Brain microvascular endothelial cell (primary cell): ENCODE data around the gene NME8.

Experiments used
- DNase-seq: peaks from one replicate; pipeline ENCODE4 v3.0.0-alpha.2; 2020
- H3K27ac ChIP-seq: fragments of 250-450 bp; sonication (Bioruptor Pico); 2 replicates; pipeline ENCODE4 v1.5.1; 2020; ENCODE audit warnings: mild to moderate bottlenecking, moderate library complexity
- H3K27me3 ChIP-seq: fragments of 250-450 bp; sonication (Bioruptor Pico); replicated peaks from 2 replicates; pipeline ENCODE4 v1.5.1; 2020; ENCODE audit warnings: mild to moderate bottlenecking
- H3K36me3 ChIP-seq: fragments of 250-450 bp; sonication (Bioruptor Pico); replicated peaks from 2 replicates; pipeline ENCODE4 v1.5.1; 2020; ENCODE audit warnings: mild to moderate bottlenecking
- H3K4me3 ChIP-seq: 2 replicates; pipeline ENCODE4 v1.5.1; 2011; ENCODE audit warnings: low read depth, mild to moderate bottlenecking, control low read depth, low read length, moderate library complexity
- in situ Hi-C: cut with HindIII; loops from 2 replicates; pipeline ENCODE4 v1.10.0; 2017; ENCODE audit warnings: low sequenced_read_pairs, low pct_ligation_motif_present
- TF ChIP-seq, protein P1 (sequence below): IDR thresholded peaks from 2 replicates; pipeline ENCODE4 v1.5.1; 2011; ENCODE audit warnings: low read depth, mild to moderate bottlenecking, moderate library complexity, low read length, control low read depth, inconsistent platforms; ENCODE audit errors: missing control alignments

The NME8 gene

DNA sequence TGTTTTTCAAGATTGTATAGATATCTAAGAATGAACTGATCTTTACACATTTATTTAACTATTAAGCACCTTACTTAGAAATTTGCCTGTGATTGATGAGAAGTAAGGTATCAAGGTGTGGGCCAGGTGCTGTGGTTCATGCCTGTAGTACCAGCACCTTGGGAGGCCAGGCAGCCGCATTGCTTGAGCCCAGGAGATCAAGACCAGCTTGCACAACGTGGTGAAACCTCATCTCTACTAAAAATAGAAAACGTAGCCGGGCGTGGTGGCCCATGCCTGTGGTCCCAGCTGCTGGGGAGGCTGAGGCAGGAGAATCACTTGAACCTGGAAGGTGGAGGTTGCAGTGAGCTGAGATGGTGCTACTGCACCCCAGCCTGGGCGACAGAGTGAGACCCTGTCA is 33.7 kb downstream of the NME8 start:
- no peak overlapping the region for H3K4me3 ChIP-seq
- no peaks in the 10 kb centered on the region for H3K36me3 ChIP-seq
- no peak for DNase-seq
- TF ChIP-seq, protein P1, sequence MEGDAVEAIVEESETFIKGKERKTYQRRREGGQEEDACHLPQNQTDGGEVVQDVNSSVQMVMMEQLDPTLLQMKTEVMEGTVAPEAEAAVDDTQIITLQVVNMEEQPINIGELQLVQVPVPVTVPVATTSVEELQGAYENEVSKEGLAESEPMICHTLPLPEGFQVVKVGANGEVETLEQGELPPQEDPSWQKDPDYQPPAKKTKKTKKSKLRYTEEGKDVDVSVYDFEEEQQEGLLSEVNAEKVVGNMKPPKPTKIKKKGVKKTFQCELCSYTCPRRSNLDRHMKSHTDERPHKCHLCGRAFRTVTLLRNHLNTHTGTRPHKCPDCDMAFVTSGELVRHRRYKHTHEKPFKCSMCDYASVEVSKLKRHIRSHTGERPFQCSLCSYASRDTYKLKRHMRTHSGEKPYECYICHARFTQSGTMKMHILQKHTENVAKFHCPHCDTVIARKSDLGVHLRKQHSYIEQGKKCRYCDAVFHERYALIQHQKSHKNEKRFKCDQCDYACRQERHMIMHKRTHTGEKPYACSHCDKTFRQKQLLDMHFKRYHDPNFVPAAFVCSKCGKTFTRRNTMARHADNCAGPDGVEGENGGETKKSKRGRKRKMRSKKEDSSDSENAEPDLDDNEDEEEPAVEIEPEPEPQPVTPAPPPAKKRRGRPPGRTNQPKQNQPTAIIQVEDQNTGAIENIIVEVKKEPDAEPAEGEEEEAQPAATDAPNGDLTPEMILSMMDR = no peak
- no peak overlapping the region for H3K27ac ChIP-seq
- no peaks in the 10 kb centered on the region for H3K27me3 ChIP-seq
- in situ Hi-C loops = no loop called here

DNA sequence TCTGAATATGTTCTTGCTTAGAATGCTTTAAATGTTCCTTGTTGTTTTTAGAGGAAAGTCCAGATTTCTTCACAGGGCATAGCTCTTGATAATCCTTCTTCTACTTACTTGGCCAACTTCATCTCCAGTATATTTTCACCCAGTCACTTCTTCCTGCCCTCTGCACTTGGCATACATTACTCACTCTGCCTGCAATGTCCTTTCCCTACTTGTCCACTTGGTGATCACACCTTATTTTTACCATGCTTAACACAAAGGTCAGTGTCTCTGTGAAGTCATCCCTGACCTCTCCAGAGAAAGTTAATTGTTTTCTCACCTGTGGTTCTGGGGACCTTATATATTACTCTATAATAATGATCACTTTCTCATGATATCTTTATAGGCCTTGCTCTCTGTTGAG is 45.0 kb downstream of the NME8 start:
- Histone ChIP-seq H3K4me3 (no peak overlapping the region), H3K27ac (no peak overlapping the region), H3K36me3 (no peaks in the 10 kb centered on the region), H3K27me3 (no peaks in the 10 kb centered on the region)
- TF ChIP-seq, protein P1 = no peak
- in situ Hi-C loops = no loop called here
- DNase-seq = no peak

DNA sequence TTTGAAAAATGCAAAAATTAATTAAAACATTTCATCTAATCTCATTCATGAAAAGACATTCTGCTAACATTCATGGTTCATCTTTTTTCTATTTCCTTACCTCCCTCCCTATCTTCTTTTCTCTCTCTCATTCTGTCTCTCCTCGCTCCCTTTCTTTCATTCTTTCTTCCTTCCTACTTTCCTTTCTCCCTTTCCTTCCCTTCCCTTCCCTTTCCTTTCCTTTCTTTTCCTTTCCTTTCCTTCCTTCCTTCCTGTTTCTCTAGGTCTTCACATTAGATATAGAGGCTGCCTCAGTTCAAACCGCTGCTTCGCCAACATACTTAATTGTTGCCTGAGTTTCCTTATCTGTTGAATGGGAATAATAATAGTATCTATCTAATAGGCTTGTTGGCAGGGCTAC is 46.3 kb downstream of the NME8 start:
- no peak overlapping the region for H3K4me3 ChIP-seq
- H3K27ac ChIP-seq = no peak overlapping the region
- no peaks in the 10 kb centered on the region for H3K36me3 ChIP-seq
- no peak for DNase-seq
- H3K27me3 ChIP-seq = no peaks in the 10 kb centered on the region
- TF ChIP-seq, protein P1 = no peak
- in situ Hi-C loops = no loop called here

DNA sequence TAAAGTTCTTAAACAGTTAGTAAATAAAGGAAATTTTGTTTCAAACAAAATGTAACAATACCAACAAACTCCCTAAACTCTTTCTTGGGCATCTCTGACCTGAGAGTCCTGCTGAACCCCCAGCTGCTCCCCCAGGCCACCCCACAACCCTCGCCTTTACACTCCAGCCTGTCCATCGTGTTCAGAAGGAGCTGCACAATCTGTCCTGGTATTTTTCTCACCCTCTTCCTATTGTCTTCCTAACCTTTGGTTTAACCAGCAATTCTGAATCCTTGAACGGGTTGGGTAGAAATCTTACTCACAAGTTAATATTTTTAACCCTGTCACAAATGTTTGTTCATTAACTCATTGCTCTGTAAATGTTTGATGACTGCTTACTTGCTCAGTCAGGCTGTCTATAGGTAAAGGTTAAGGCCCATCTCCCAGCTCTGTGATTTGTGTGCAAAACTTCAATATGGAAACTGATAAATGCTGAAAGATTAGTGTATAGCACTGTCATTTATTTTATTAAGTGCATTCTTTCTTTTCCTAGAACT is 51.4 kb downstream of the NME8 start:
- in situ Hi-C loops = no loop called here
- Histone ChIP-seq H3K36me3 (no peaks in the 10 kb centered on the region), H3K4me3 (no peak overlapping the region), H3K27me3 (no peaks in the 10 kb centered on the region), H3K27ac (no peak overlapping the region)
- TF ChIP-seq, protein P1 = no peak
- no peak for DNase-seq

DNA sequence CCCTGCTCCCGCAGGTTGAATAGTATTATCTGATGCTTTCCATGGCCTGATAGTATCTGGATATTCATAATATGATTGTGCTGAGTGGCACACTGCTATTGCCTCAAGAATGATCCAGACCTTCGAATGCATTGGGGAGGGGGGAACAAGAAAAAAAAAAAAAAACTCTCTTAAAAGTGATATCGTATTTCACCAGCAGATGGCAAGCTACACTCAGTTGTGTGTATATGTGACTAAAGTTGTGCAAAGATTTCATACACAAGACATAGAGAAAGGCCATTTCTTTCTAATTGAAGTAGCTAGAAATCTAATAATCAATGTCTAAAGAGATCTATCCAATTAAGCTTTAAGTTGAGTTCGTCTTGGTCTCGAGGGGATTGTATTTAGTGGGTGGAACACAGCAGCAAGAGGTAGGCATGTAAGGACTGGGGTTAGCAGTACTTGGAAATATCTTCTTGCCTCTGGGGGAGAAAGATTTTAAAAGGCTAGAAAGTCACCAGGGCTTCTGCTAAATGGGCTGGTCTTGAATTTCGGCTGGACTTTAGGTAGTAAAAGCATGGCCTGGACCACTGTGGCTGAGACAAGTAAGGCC is 52.9 kb downstream of the NME8 start:
- in situ Hi-C loops = no loop called here
- TF ChIP-seq, protein P1 = peak; percentile 36
- peak; percentile 28 for DNase-seq

More for the DNA sequence above, 52.9 kb downstream of the NME8 start:
- H3K4me3 ChIP-seq = no peak overlapping the region
- H3K36me3 ChIP-seq = no peaks in the 10 kb centered on the region
- H3K27me3 ChIP-seq = no peaks in the 10 kb centered on the region
- peak overlapping the region; percentile 53 for H3K27ac ChIP-seq
